GM12892 (cell line): Measurements from ENCODE around the gene C14orf39.

Source experiments
- DNase-seq: peaks from one replicate; pipeline ENCODE4 v3.0.0; 2011; ENCODE audit not compliant: insufficient read length
- FAIRE-seq: peaks from 2 replicates; lab custom pipeline; 2011; peaks lifted over from hg19 to GRCh38; lab: Jason Lieb, UNC
- POLR2A ChIP-seq: IDR thresholded peaks from 2 replicates; pipeline ENCODE4 v1.6.1; 2011; ENCODE audit warnings: low read depth, low read length, control low read depth
- POLR2AphosphoS5 ChIP-seq: IDR thresholded peaks from 2 replicates; pipeline ENCODE4 v1.6.1; 2011; ENCODE audit warnings: low read depth, low read length, control low read depth
- TAF1 ChIP-seq: IDR thresholded peaks from 2 replicates; pipeline ENCODE4 v1.6.1; 2011; ENCODE audit warnings: low read depth, mild to moderate bottlenecking, control low read depth, low read length, borderline replicate concordance

The C14orf39 gene

GRCh38 chr14:60509438-60510253 lies 23.8 kb upstream of the C14orf39 start:
- FAIRE-seq (no peak), DNase-seq (no peak)
- no peak for TF ChIP-seq POLR2AphosphoS5
- no peak for TF ChIP-seq POLR2A
- TF ChIP-seq TAF1, result no peak

DNA sequence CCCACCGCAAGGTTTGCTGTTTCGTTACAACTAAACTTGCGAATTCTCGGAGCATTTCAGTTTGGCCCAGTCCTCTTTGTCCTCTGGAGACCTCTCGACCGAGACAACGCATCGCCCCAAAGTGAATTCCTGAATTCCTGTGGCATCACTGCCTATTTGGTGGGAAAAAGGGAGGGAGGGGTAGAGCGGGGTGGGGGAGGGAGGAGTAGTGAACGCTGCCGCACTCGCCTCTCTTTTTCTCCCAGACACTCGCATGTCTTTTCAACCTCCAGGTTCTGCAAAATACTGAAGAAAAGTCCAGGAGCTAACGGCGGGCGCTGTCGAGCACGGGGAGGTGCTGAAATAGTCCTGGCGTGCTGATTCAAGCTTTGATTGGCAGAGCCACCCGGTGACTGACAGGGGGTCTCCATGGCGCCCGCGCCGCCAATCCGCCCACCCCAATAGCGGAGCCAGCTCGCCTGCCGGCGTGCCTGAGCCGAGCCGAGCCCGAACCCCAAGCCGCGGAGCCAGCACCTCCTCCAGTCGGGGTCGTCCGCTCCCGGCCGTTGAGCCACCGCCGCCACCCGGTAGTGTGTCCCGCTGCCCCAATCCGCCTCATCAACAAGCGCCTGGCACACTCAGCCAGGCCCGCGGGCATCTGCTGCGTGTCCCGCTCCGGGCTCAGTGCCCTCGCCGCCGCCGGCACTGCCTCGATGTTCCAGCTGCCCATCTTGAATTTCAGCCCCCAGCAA lies 23.0 kb upstream of the C14orf39 start, which contains the start of gene SIX6:
Gene SIX6 (plus strand): TSS at position 440 of the 731 bp plus-strand sequence. CDS start 253 bp downstream, at position 693.
- no peak for DNase-seq
- TF ChIP-seq TAF1, result no peak
- TF ChIP-seq POLR2A, result no peak
- no peak for TF ChIP-seq POLR2AphosphoS5
- no peak for FAIRE-seq

- no peak for FAIRE-seq
- TF ChIP-seq POLR2A (no peak), POLR2AphosphoS5 (no peak), TAF1 (no peak)
Measured at GRCh38 chr14:60508363-60508706, 22.5 kb upstream of the C14orf39 start.

GRCh38 chr14:60506985-60507829 lies 21.3 kb upstream of the C14orf39 start:
- no peak for FAIRE-seq
- TF ChIP-seq POLR2A, result no peak
- TF ChIP-seq TAF1, result no peak
- no peak for TF ChIP-seq POLR2AphosphoS5
- no peak for DNase-seq

More at GRCh38 chr14:60508363-60508706, 22.5 kb upstream of the C14orf39 start:
- no peak for DNase-seq

DNA sequence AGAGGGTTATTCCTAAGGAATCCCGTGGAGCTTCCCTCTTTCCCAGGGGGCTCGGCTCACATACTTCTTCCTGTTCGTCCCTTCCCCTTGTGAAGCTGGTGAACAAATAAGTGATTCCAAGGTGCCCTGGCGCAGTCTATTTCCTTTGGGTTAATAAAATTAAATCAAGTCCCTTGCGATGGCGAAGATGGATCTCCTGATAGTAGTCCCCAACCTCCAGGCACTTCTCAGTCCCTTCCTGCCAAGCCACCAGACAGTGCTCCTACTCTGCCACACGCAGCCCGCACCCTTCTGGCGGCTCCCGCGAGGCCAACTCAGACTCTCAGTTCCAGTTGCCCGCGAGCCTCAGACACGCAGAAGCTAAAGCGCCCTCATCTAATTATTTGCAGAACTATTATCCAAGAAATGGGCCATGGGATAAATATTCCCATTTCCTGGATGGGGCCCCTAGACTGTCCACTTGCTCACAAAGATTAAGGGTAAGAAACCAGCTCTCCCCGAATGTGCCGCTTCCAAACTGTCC lies 20.7 kb upstream of the C14orf39 start:
- FAIRE-seq (no peak), DNase-seq (no peak)
- TF ChIP-seq POLR2A, result no peak
- TF ChIP-seq TAF1, result no peak
- no peak for TF ChIP-seq POLR2AphosphoS5

DNA sequence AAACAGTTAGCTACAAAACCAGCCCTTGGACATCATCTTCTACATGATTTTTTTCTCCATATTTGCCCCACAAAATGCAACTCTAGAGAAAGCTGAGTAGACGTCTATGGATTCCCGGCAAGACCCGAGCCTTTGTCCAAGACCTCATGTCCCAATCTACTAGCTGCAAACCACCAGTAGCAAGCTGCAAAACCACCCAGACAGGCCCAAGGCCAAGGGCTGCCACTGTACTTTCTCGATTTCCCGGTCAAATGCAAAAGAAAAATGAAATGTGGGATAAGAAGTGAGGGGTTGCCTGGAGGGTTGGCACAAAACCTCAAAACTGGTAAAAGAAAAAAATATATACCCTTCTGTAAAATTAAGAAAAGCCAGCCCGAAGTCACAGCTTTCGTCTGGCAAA lies 20.1 kb upstream of the C14orf39 start:
- no peak for FAIRE-seq
- TF ChIP-seq POLR2AphosphoS5, result no peak
- no peak for TF ChIP-seq TAF1
- TF ChIP-seq POLR2A, result no peak
- no peak for DNase-seq

GRCh38 chr14:60505448-60505847 lies 19.6 kb upstream of the C14orf39 start:
- no peak for TF ChIP-seq TAF1
- TF ChIP-seq POLR2A, result no peak
- TF ChIP-seq POLR2AphosphoS5, result no peak
- DNase-seq (no peak), FAIRE-seq (no peak)

- DNase-seq, result no peak
- TF ChIP-seq POLR2AphosphoS5, result no peak
- FAIRE-seq, result no peak
Measured at GRCh38 chr14:60502541-60502940, 16.7 kb upstream of the C14orf39 start.

DNA sequence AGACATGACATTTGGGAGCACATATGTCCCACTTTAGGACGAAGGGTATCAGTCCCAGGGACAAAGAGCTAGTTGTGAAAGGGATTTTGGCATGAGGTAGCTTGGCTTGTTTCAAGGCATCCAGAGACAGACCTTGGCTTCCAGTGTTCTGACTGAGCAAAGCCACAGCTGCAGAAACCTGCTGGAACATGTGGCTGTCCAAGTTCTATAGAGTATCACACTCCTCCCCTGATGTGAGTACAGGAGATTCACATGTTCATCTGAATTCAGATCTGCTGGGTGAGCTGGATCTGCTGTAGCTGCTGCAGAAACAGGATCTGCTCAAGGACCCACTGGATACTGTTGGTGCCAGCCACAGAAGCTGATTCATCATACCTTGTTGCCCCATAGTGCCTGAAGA lies 10.1 kb upstream of the C14orf39 start:
- TF ChIP-seq POLR2A (no peak), TAF1 (no peak)
- FAIRE-seq, result no peak
- no peak for DNase-seq

GRCh38 chr14:60490270-60490669 lies 4.4 kb upstream of the C14orf39 start:
- no peak for FAIRE-seq
- no peak for TF ChIP-seq POLR2AphosphoS5
- no peak for TF ChIP-seq POLR2A
- no peak for TF ChIP-seq TAF1
- no peak for DNase-seq

- DNase-seq, result no peak
- no peak for FAIRE-seq
- TF ChIP-seq POLR2A, result no peak
- no peak for TF ChIP-seq TAF1
- TF ChIP-seq POLR2AphosphoS5, result no peak
Measured at GRCh38 chr14:60488175-60488574, 2.3 kb upstream of the C14orf39 start.
